Retinal pigment epithelial cell (primary cell): ENCODE measurements around the gene C5orf15.

Experiments
- DNase-seq: peaks from one replicate; pipeline ENCODE4 v3.0.0-alpha.2; 2010; ENCODE audit warnings: low read depth
- H3K4me3 ChIP-seq: 2 replicates; pipeline ENCODE4 v1.5.1; 2011; ENCODE audit warnings: mild to moderate bottlenecking, low read length, control low read depth, moderate library complexity
- CTCF ChIP-seq: conservative IDR thresholded peaks from 2 replicates; pipeline ENCODE4 v1.5.1; 2011; ENCODE audit warnings: low read depth, low read length, control low read depth, inconsistent platforms

The C5orf15 gene

GRCh38 chr5:133970325-133970909, 2.0 kb upstream of the C5orf15 start:
- no peak for TF ChIP-seq CTCF
- no peak overlapping the region for H3K4me3 ChIP-seq
- DNase-seq, result no peak

- no peak for TF ChIP-seq CTCF
- DNase-seq, result no peak
- no peak overlapping the region for H3K4me3 ChIP-seq
These were observed 1.4 kb upstream of the C5orf15 start for GRCh38 chr5:133969654-133970324.

GRCh38 chr5:133967698-133968203, 674 bp downstream of the C5orf15 start:
- DNase-seq, result no peak

GRCh38 chr5:133967124-133967523, 1.3 kb downstream of the C5orf15 start:
- no peak for DNase-seq
- H3K4me3 ChIP-seq, result peak overlapping the region; percentile 87
- TF ChIP-seq CTCF, result no peak

More at GRCh38 chr5:133967698-133968203, 674 bp downstream of the C5orf15 start:
- no peak for TF ChIP-seq CTCF
- peak overlapping the region; percentile 87 for H3K4me3 ChIP-seq

GRCh38 chr5:133966090-133966489, 2.3 kb downstream of the C5orf15 start:
- TF ChIP-seq CTCF, result no peak
- no peak overlapping the region for H3K4me3 ChIP-seq
- no peak for DNase-seq

- TF ChIP-seq CTCF, result no peak
- no peak for DNase-seq
- no peak overlapping the region for H3K4me3 ChIP-seq
These were observed 4.8 kb downstream of the C5orf15 start for GRCh38 chr5:133963493-133964128.
